WTC11 (cell line): ENCODE results near the gene GPRC5A. TPM values are rescaled to one million over a fixed set of nuclear protein-coding genes. Genes with fewer than 3 reads are reported as not detected.

ENCODE experiments used
- ATAC-seq: fragments of 200-7000 bp; cut with Tn5 transposase; 2 replicates; pipeline ENCODE4 v1.10.0; 2021; ENCODE audit warnings: mild to moderate bottlenecking, moderate library complexity
- CTCF ChIA-PET: fragments of 300-600 bp; sonication (Branson Sonifier 250); formaldehyde crosslinking; loops from one replicate; lab custom pipeline; 2021; ENCODE audit warnings: antibody characterized with exemption; lab: Charles Lee
- POLR2A ChIA-PET: fragments of 350-600 bp; sonication (Branson Sonifier 250); formaldehyde crosslinking; loops from one replicate; lab custom pipeline; 2021; ENCODE audit warnings: antibody characterized with exemption; lab: Charles Lee
- DNase-seq: peaks from one replicate; pipeline ENCODE4 v3.0.0; 2021; ENCODE audit warnings: low spot score
- H3K27ac Mint-ChIP-seq: 2 replicates; pipeline ENCODE4 v1.8.0; 2021; ENCODE audit warnings: mixed read lengths
- H3K27me3 Mint-ChIP-seq: 2 replicates; pipeline ENCODE4 v1.8.0; 2021; ENCODE audit warnings: low read depth, mild to moderate bottlenecking, moderate library complexity, mixed read lengths
- H3K36me3 Mint-ChIP-seq: 2 replicates; pipeline ENCODE4 v1.8.0; 2021; ENCODE audit warnings: mixed read lengths
- H3K4me1 Mint-ChIP-seq: 2 replicates; pipeline ENCODE4 v1.8.0; 2022; ENCODE audit warnings: mixed read lengths
- H3K4me3 Mint-ChIP-seq: 2 replicates; pipeline ENCODE4 v1.8.0; 2021; ENCODE audit warnings: mild to moderate bottlenecking, moderate library complexity, mixed read lengths
- H3K9me3 Mint-ChIP-seq: 2 replicates; pipeline ENCODE4 v1.8.0; 2021; ENCODE audit warnings: mixed read lengths
- E2F1 ChIP-seq: sonication (generic); formaldehyde crosslinking; IDR thresholded peaks from 2 replicates; pipeline ENCODE4 v1.8.0; 2022; ENCODE audit warnings: mild to moderate bottlenecking, missing genetic modification reagents
- ERG ChIP-seq: fragments of 250-450 bp; sonication (Bioruptor Pico); IDR thresholded peaks from 2 replicates; pipeline ENCODE4 v1.8.0; 2021; ENCODE audit warnings: mild to moderate bottlenecking
- ESRRA ChIP-seq: sonication (generic); formaldehyde crosslinking; IDR thresholded peaks from 2 replicates; pipeline ENCODE4 v1.8.1; 2022; ENCODE audit warnings: mild to moderate bottlenecking, missing genetic modification reagents, borderline replicate concordance
- ETV6 ChIP-seq: sonication (generic); formaldehyde crosslinking; IDR thresholded peaks from 2 replicates; pipeline ENCODE4 v1.8.1; 2022; ENCODE audit warnings: mild to moderate bottlenecking, missing genetic modification reagents
- FOXP4 ChIP-seq: sonication (generic); formaldehyde crosslinking; IDR thresholded peaks from 2 replicates; pipeline ENCODE4 v1.8.0; 2022; ENCODE audit warnings: mild to moderate bottlenecking, missing genetic modification reagents
- GABPB1 ChIP-seq: sonication (generic); formaldehyde crosslinking; IDR thresholded peaks from 2 replicates; pipeline ENCODE4 v1.8.1; 2023; ENCODE audit warnings: mild to moderate bottlenecking, missing genetic modification reagents
- JAZF1 ChIP-seq: fragments of 250-450 bp; sonication (Bioruptor Pico); IDR thresholded peaks from 2 replicates; pipeline ENCODE4 v1.9.0; 2021; ENCODE audit warnings: moderate library complexity, mild to moderate bottlenecking, inconsistent platforms
- MAX ChIP-seq: sonication (generic); formaldehyde crosslinking; IDR thresholded peaks from 2 replicates; pipeline ENCODE4 v1.8.0; 2022; ENCODE audit warnings: mild to moderate bottlenecking, missing genetic modification reagents
- MXD4 ChIP-seq: fragments of 250-450 bp; sonication (Bioruptor Pico); IDR thresholded peaks from 2 replicates; pipeline ENCODE4 v1.8.0; 2021; ENCODE audit warnings: mild to moderate bottlenecking, moderate library complexity, borderline replicate concordance
- MYBL2 ChIP-seq: sonication (generic); formaldehyde crosslinking; IDR thresholded peaks from 2 replicates; pipeline ENCODE4 v1.8.1; 2023; ENCODE audit warnings: mild to moderate bottlenecking, moderate library complexity, missing genetic modification reagents
- NFATC4 ChIP-seq: fragments of 250-450 bp; sonication (Bioruptor Pico); IDR thresholded peaks from 2 replicates; pipeline ENCODE4 v1.9.0; 2021; ENCODE audit warnings: mild to moderate bottlenecking
- NFYB ChIP-seq: sonication (generic); formaldehyde crosslinking; conservative IDR thresholded peaks from 2 replicates; pipeline ENCODE4 v1.8.0; 2022; ENCODE audit warnings: low read depth, missing genetic modification reagents
- RORB ChIP-seq: fragments of 250-450 bp; sonication (Bioruptor Pico); IDR thresholded peaks from 2 replicates; pipeline ENCODE4 v1.9.0; 2021; ENCODE audit warnings: mild to moderate bottlenecking
- SP1 ChIP-seq: sonication (generic); formaldehyde crosslinking; conservative IDR thresholded peaks from 2 replicates; pipeline ENCODE4 v1.8.1; 2022; ENCODE audit warnings: missing genetic modification reagents
- TEAD4 ChIP-seq: sonication (generic); formaldehyde crosslinking; IDR thresholded peaks from 2 replicates; pipeline ENCODE4 v1.8.0; 2022; ENCODE audit warnings: mild to moderate bottlenecking, missing genetic modification reagents
- TP53 ChIP-seq: sonication (generic); formaldehyde crosslinking; IDR thresholded peaks from 2 replicates; pipeline ENCODE4 v1.8.1; 2023; ENCODE audit warnings: mild to moderate bottlenecking, missing genetic modification reagents
- ZBTB43 ChIP-seq: sonication (generic); formaldehyde crosslinking; IDR thresholded peaks from 2 replicates; pipeline ENCODE4 v1.8.1; 2023; ENCODE audit warnings: mild to moderate bottlenecking, missing genetic modification reagents
- ZNF121 ChIP-seq: sonication (generic); formaldehyde crosslinking; IDR thresholded peaks from 2 replicates; pipeline ENCODE4 v1.8.0; 2023; ENCODE audit warnings: missing genetic modification reagents
- ZNF232 ChIP-seq: sonication (generic); formaldehyde crosslinking; IDR thresholded peaks from 2 replicates; pipeline ENCODE4 v1.8.0; 2022; ENCODE audit warnings: mild to moderate bottlenecking, missing genetic modification reagents
- ZNF532 ChIP-seq: fragments of 250-450 bp; sonication (Bioruptor Pico); IDR thresholded peaks from 2 replicates; pipeline ENCODE4 v1.9.0; 2021; ENCODE audit warnings: mild to moderate bottlenecking, borderline replicate concordance
- total RNA-seq: library from RNA; stranded (reverse); gene quantifications from 3 replicates; pipeline ENCODE4 v1.2.3, GENCODE V29; 2021

Gene GPRC5A
- total RNA-seq, 1 experiment from 2014 or later: 1.1 TPM

- DNase-seq (no peak), ATAC-seq (no peak)
- no peaks in the 10 kb centered on the region for H3K36me3 Mint-ChIP-seq
- TF ChIP-seq ZNF121 (CRISPR knock-in tag): no peak
- TF ChIP-seq ETV6 (CRISPR knock-in tag): no peak
- ChIA-PET CTCF (interaction anchor here (1.1 to 1.2 kb wide), 2 partner anchors 71 kb away, joined by 3 to 4 read pairs; no protein-coding TSS in a partner anchor), POLR2A (no interaction called here)
- no peaks in the 10 kb centered on the region for H3K9me3 Mint-ChIP-seq
- H3K27ac Mint-ChIP-seq: no peak overlapping the region
- H3K27me3 Mint-ChIP-seq: no peaks in the 10 kb centered on the region; the same call in 1 of the 2 replicates
- H3K4me3 Mint-ChIP-seq: no peak overlapping the region
- H3K4me1 Mint-ChIP-seq: peaks cover 1% of the 10 kb centered on the region; the same call in 1 of the 2 replicates
Measured at GRCh38 chr12:12908252-12908651, 16.9 kb downstream of the GPRC5A start.

GRCh38 chr12:12908711-12909110, 17.3 kb downstream of the GPRC5A start:
- Mint-ChIP-seq H3K27ac (no peak overlapping the region), H3K4me1 (peaks cover 6% of the 10 kb centered on the region)
- TF ChIP-seq JAZF1 (no peak), E2F1 (CRISPR knock-in tag) (no peak), ERG (CRISPR knock-in tag) (no peak), TEAD4 (CRISPR knock-in tag) (no peak), ZBTB43 (CRISPR knock-in tag) (no peak), FOXP4 (CRISPR knock-in tag) (no peak), MXD4 (CRISPR knock-in tag) (no peak), TP53 (CRISPR knock-in tag) (no peak), MYBL2 (CRISPR knock-in tag) (no peak), NFATC4 (CRISPR knock-in tag) (no peak), GABPB1 (CRISPR knock-in tag) (no peak), NFYB (CRISPR knock-in tag) (no peak), ESRRA (CRISPR knock-in tag) (no peak), RORB (CRISPR knock-in tag) (no peak), ZNF232 (CRISPR knock-in tag) (no peak), SP1 (CRISPR knock-in tag) (no peak), ZNF532 (no peak), MAX (CRISPR knock-in tag) (no peak)
- TF ChIP-seq, all 79 proteins: peak for 0
- DNase-seq (no peak), ATAC-seq (no peak)
- no peaks in the 10 kb centered on the region for H3K36me3 Mint-ChIP-seq
- H3K9me3 Mint-ChIP-seq: no peaks in the 10 kb centered on the region
- H3K4me3 Mint-ChIP-seq: no peak overlapping the region
- H3K27me3 Mint-ChIP-seq: no peaks in the 10 kb centered on the region; the same call in 1 of the 2 replicates
- ChIA-PET CTCF (interaction anchor here (1.1 to 1.2 kb wide), 2 partner anchors 71 to 72 kb away, joined by 3 to 4 read pairs; no protein-coding TSS in a partner anchor), POLR2A (no interaction called here)
